Thyroid gland (tissue), 4 donors: Measurements from ENCODE around the gene MCF2L. TPM values are rescaled to one million over a fixed set of nuclear protein-coding genes. Genes with fewer than 3 reads are reported as not detected.

Source experiments
- DNase-seq, 2 donors: peaks; one replicate each; pipeline ENCODE4 v3.0.0-alpha.2; 2019
- H3K27ac ChIP-seq, 3 donors: fragments of 200-600 bp; sonication (generic); 1 replicate in 2 of 3; 2 replicates in 1 of 3; pipeline ENCODE4 v1.5.1; 2016 to 2019; ENCODE audit warnings: mild to moderate bottlenecking in 1 of 3, moderate library complexity in 1 of 3
- H3K27me3 ChIP-seq: fragments of 200-600 bp; sonication (generic); one replicate; pipeline ENCODE4 v1.5.1; 2019
- H3K36me3 ChIP-seq, 2 donors: fragments of 200-600 bp; sonication (generic); one replicate each; pipeline ENCODE4 v1.5.1; 2016 to 2019
- H3K4me1 ChIP-seq, 2 donors: fragments of 200-600 bp; sonication (generic); one replicate each; pipeline ENCODE4 v1.5.1; 2017 to 2019
- H3K4me3 ChIP-seq, 3 donors: fragments of 200-600 bp; sonication (generic); replicated peaks in 1 of 3; 1 replicate in 2 of 3; 2 replicates in 1 of 3; pipeline ENCODE4 v1.5.1; 2016; ENCODE audit warnings: mild to moderate bottlenecking in 1 of 3
- H3K9me3 ChIP-seq: fragments of 200-600 bp; sonication (generic); one replicate; pipeline ENCODE4 v1.5.1; 2017
- CTCF ChIP-seq, 6 experiments: fragments of 200-600 bp in 3 of 6; fragments of 450-650 bp in 3 of 6; sonication (generic) in 3 of 6; IDR thresholded peaks; one replicate each; pipeline ENCODE4 v1.5.1; 2016 to 2019; ENCODE audit warnings: antibody characterized with exemption in 6 of 6, mild to moderate bottlenecking in 2 of 6, inconsistent platforms in 1 of 6, moderate library complexity in 1 of 6
- POLR2A ChIP-seq, 2 donors: fragments of 450-650 bp; IDR thresholded peaks; one replicate each; pipeline ENCODE4 v1.6.1; 2017; ENCODE audit warnings: antibody characterized with exemption in 2 of 2, mild to moderate bottlenecking in 2 of 2, moderate library complexity in 1 of 2
- WGBS, 2 donors: methylation state at CpG; one replicate each; pipeline ENCODE4 v1.1.5; 2017; 5-methylcytosine and 5-hydroxymethylcytosine counted together
- intact Hi-C: fragments of 100-400 bp; cut with DNase I; formaldehyde crosslinking; loops from one replicate; pipeline ENCODE4 v1.15.1; 2023
- total RNA-seq, 4 donors: library from RNA; depleted of rRNA; stranded (reverse); fragments of >200 nt; gene quantifications; one replicate each; pipeline ENCODE4 v1.2.3, GENCODE V29; 2016

The MCF2L gene
- total RNA-seq, 4 donors from 2014 or later, result 35.6 to 83.4 (median 43.6) TPM

GRCh38 chr13:112976526-112976925 lies 7.5 kb downstream of the MCF2L start:
- no peaks in the 10 kb centered on the region for H3K9me3 ChIP-seq
- no peak for TF ChIP-seq POLR2A (IDR thresholded peaks at IDR 0.05)
- TF ChIP-seq CTCF (IDR thresholded peaks at IDR 0.05), result no peak
- intact Hi-C loops, result no loop called here
- no peak overlapping the region for H3K4me3 ChIP-seq
- peaks cover 4 to 10% of the 10 kb centered on the region in 2 donors for H3K4me1 ChIP-seq
- H3K36me3 ChIP-seq, result no peaks in the 10 kb centered on the region
- H3K27me3 ChIP-seq, result no peaks in the 10 kb centered on the region
- WGBS, 2 donors, result 91 to 95% methylated on average over 8 to 20 of the region's 20 CpGs
- no peak for DNase-seq
- no peak overlapping the region for H3K27ac ChIP-seq

GRCh38 chr13:112977091-112977490 lies 8.1 kb downstream of the MCF2L start:
- peaks cover 4 to 10% of the 10 kb centered on the region in 2 donors for H3K4me1 ChIP-seq
- intact Hi-C loops, result no loop called here
- H3K9me3 ChIP-seq, result no peaks in the 10 kb centered on the region
- no peak overlapping the region for H3K27ac ChIP-seq
- no peaks in the 10 kb centered on the region for H3K27me3 ChIP-seq
- no peak overlapping the region for H3K4me3 ChIP-seq
- no peak for DNase-seq
- WGBS, 2 donors, result 79 to 84% methylated on average over 11 of the region's 11 CpGs
- TF ChIP-seq POLR2A (IDR thresholded peaks at IDR 0.05) (no peak), CTCF (IDR thresholded peaks at IDR 0.05) (no peak)
- H3K36me3 ChIP-seq, result no peaks in the 10 kb centered on the region

- peak overlapping the region in 2 of 3 donors; percentile 48 to 49 for H3K27ac ChIP-seq
- WGBS, 2 donors, result 77 to 89% methylated on average over 10 of the region's 10 CpGs
- intact Hi-C loops, result no loop called here
These were observed 8.5 kb downstream of the MCF2L start for GRCh38 chr13:112977525-112977924.

GRCh38 chr13:112978561-112979405 lies 9.8 kb downstream of the MCF2L start:
- intact Hi-C loops, result no loop called here
- DNase-seq, result peak in 1 of 2 donors; percentile 23
- Histone ChIP-seq H3K27ac (peak overlapping the region; percentile 49 to 54 (median 52)), H3K4me3 (no peak overlapping the region), H3K27me3 (no peaks in the 10 kb centered on the region), H3K4me1 (no peaks in the 10 kb centered on the region), H3K9me3 (no peaks in the 10 kb centered on the region), H3K36me3 (no peaks in the 10 kb centered on the region)
- no peak for TF ChIP-seq CTCF (IDR thresholded peaks at IDR 0.05)
- TF ChIP-seq POLR2A (IDR thresholded peaks at IDR 0.05), result no peak
- 74 to 78% methylated on average over 15 to 25 of the region's 25 CpGs for WGBS, 2 donors

More at GRCh38 chr13:112977525-112977924, 8.5 kb downstream of the MCF2L start:
- peaks cover 4 to 10% of the 10 kb centered on the region in 2 donors for H3K4me1 ChIP-seq
- no peak for DNase-seq
- no peak overlapping the region for H3K4me3 ChIP-seq
- TF ChIP-seq CTCF (IDR thresholded peaks at IDR 0.05), result no peak
- no peak for TF ChIP-seq POLR2A (IDR thresholded peaks at IDR 0.05)
- no peaks in the 10 kb centered on the region for H3K27me3 ChIP-seq
- no peaks in the 10 kb centered on the region for H3K9me3 ChIP-seq
- H3K36me3 ChIP-seq, result no peaks in the 10 kb centered on the region

- TF ChIP-seq CTCF (IDR thresholded peaks at IDR 0.05), result no peak
- H3K4me3 ChIP-seq, result no peak overlapping the region
- H3K27ac ChIP-seq, result peak overlapping the region; percentile 46 to 54 (median 52)
- H3K4me1 ChIP-seq, result no peaks in the 10 kb centered on the region
- H3K36me3 ChIP-seq, result no peaks in the 10 kb centered on the region
- WGBS, 2 donors, result 91 to 98% methylated on average over 5 to 10 of the region's 24 CpGs
- intact Hi-C loops, result no loop called here
- no peaks in the 10 kb centered on the region for H3K9me3 ChIP-seq
- H3K27me3 ChIP-seq, result no peaks in the 10 kb centered on the region
- DNase-seq, result no peak
These were observed 10.4 kb downstream of the MCF2L start for GRCh38 chr13:112979406-112979902.
